B cell (primary cell): ENCODE results near the gene CRABP1. TPM values are rescaled to one million over a fixed set of nuclear protein-coding genes. Genes with fewer than 3 reads are reported as not detected.

Source experiments
- ATAC-seq: fragments of 200-7000 bp; cut with Tn5 transposase; one replicate; pipeline ENCODE4 v1.10.0; 2021; ENCODE audit warnings: low read depth, mild to moderate bottlenecking, moderate number of reproducible peaks, moderate library complexity
- CTCF ChIA-PET: fragments of 350-600 bp; sonication (Branson Sonifier 250); formaldehyde crosslinking; loops from one replicate; lab custom pipeline; 2021; ENCODE audit warnings: antibody characterized with exemption, inconsistent platforms; lab: Charles Lee
- POLR2A ChIA-PET: fragments of 350-600 bp; sonication (Branson Sonifier 250); formaldehyde crosslinking; loops from one replicate; lab custom pipeline; 2021; ENCODE audit warnings: antibody characterized with exemption; lab: Charles Lee
- DNase-seq: peaks from one replicate; pipeline ENCODE4 v3.0.0; 2013
- H2AFZ ChIP-seq: 2 replicates; pipeline ENCODE4 v1.6.1; 2012; ENCODE audit warnings: mild to moderate bottlenecking, low read depth, low read length; ENCODE audit not compliant: insufficient read depth, poor library complexity, severe bottlenecking
- H3K27ac ChIP-seq, 2 donors: 1 replicate in 1 of 2; 2 replicates in 1 of 2; pipeline ENCODE4 v1.5.1; 2012 to 2013; ENCODE audit warnings: low read length in 2 of 2, mild to moderate bottlenecking in 2 of 2, moderate library complexity in 1 of 2
- H3K27me3 ChIP-seq, 4 experiments: fragments of 200-600 bp in 1 of 4; sonication (generic) in 1 of 4; replicated peaks in 1 of 4; 1 replicate in 2 of 4; 2 replicates in 2 of 4; pipeline versions ENCODE4 v1.6.1 to v1.7.0; 2013 to 2016; ENCODE audit warnings: low read length in 3 of 4, mild to moderate bottlenecking in 2 of 4, mixed read lengths in 1 of 4, moderate library complexity in 1 of 4; ENCODE audit not compliant: insufficient read depth in 4 of 4, control insufficient read depth in 3 of 4; ENCODE audit errors: control extremely low read depth in 1 of 4
- H3K36me3 ChIP-seq, 2 experiments: replicated peaks in 1 of 2; 1 replicate in 1 of 2; 2 replicates in 1 of 2; pipeline versions ENCODE4 v1.6.1 to v1.7.1; 2013; ENCODE audit warnings: low read length in 1 of 2; ENCODE audit not compliant: insufficient read depth in 2 of 2, control insufficient read depth in 1 of 2; ENCODE audit errors: control extremely low read depth in 1 of 2, extremely low read depth in 1 of 2
- H3K4me1 ChIP-seq, 2 donors: fragments of 200-600 bp in 1 of 2; sonication (generic) in 1 of 2; 1 replicate in 1 of 2; 2 replicates in 1 of 2; pipeline versions ENCODE4 v1.5.1 to v1.6.1; 2013 to 2017; ENCODE audit warnings: low read length in 2 of 2; ENCODE audit not compliant: control insufficient read depth in 2 of 2, insufficient read depth in 2 of 2
- H3K4me2 ChIP-seq: replicated peaks from 2 replicates; pipeline ENCODE3; 2012; ENCODE audit warnings: mild to moderate bottlenecking, low read depth, low read length; ENCODE audit not compliant: poor library complexity, severe bottlenecking
- H3K4me3 ChIP-seq, 5 experiments: fragments of 200-600 bp in 1 of 5; sonication (generic) in 1 of 5; 1 replicate in 3 of 5; 2 replicates in 2 of 5; pipeline versions ENCODE4 v1.5.1 to v1.7.0; 2011 to 2016; ENCODE audit warnings: low read length in 4 of 5, mild to moderate bottlenecking in 4 of 5, low read depth in 2 of 5, control low read depth in 1 of 5, moderate library complexity in 1 of 5; ENCODE audit not compliant: insufficient read depth in 1 of 5; ENCODE audit errors: control extremely low read depth in 1 of 5, extremely low read depth in 1 of 5
- H3K79me2 ChIP-seq: fragments of 200-600 bp; sonication (generic); one replicate; pipeline ENCODE4 v1.6.0; 2016; ENCODE audit warnings: low read length; ENCODE audit not compliant: control insufficient read depth, insufficient read depth
- H3K9ac ChIP-seq: fragments of 200-600 bp; sonication (generic); 2 replicates; pipeline ENCODE4 v1.6.1; 2017; ENCODE audit warnings: mild to moderate bottlenecking, low read length, moderate library complexity
- H3K9me3 ChIP-seq, 3 donors: one replicate each; pipeline versions ENCODE4 v1.6.1 to v1.7.1; 2013; ENCODE audit warnings: low read length in 2 of 3; ENCODE audit not compliant: control insufficient read depth in 2 of 3, insufficient read depth in 1 of 3; ENCODE audit errors: control extremely low read depth in 1 of 3
- H4K20me1 ChIP-seq: 2 replicates; pipeline ENCODE4 v1.6.0; 2012; ENCODE audit warnings: mild to moderate bottlenecking, low read length; ENCODE audit not compliant: insufficient read depth, control insufficient read depth, poor library complexity, severe bottlenecking
- H3K27ac Mint-ChIP-seq: one replicate; pipeline ENCODE4 v1.8.0; 2021; ENCODE audit warnings: mixed read lengths
- H3K27me3 Mint-ChIP-seq: one replicate; pipeline ENCODE4 v1.8.0; 2021; ENCODE audit warnings: mixed read lengths
- H3K4me1 Mint-ChIP-seq: one replicate; pipeline ENCODE4 v1.8.0; 2021; ENCODE audit warnings: mixed read lengths
- H3K4me3 Mint-ChIP-seq: one replicate; pipeline ENCODE4 v1.8.0; 2021; ENCODE audit warnings: mixed read lengths
- H3K9me3 Mint-ChIP-seq: one replicate; pipeline ENCODE4 v1.8.0; 2022; ENCODE audit warnings: mixed read lengths; ENCODE audit not compliant: insufficient read depth
- CTCF ChIP-seq: fragments of 200-600 bp; IDR thresholded peaks from one replicate; pipeline ENCODE4 v1.8.0; 2022; ENCODE audit warnings: antibody characterized with exemption, mild to moderate bottlenecking
- EZH2 ChIP-seq: IDR thresholded peaks from 2 replicates; pipeline ENCODE4 v1.6.1; 2012; ENCODE audit warnings: borderline replicate concordance, low read depth, mild to moderate bottlenecking, moderate library complexity, low read length; ENCODE audit not compliant: insufficient read depth, poor library complexity, severe bottlenecking
- WGBS: methylation state at CpG from one replicate; pipeline ENCODE4 v1.1.5; 2013; ENCODE audit warnings: missing lambda C conversion rate; ENCODE audit not compliant: insufficient coverage; 5-methylcytosine and 5-hydroxymethylcytosine counted together
- intact Hi-C: fragments of 100-400 bp; cut with micrococcal nuclease; formaldehyde crosslinking; loops from one replicate; pipeline ENCODE4 v1.10.0; 2022
- polyA plus RNA-seq: library from polyadenylated mRNA; depleted of rRNA; stranded (reverse); fragments of >200 nt; gene quantifications from 2 replicates; pipeline ENCODE4 v1.2.3, GENCODE V29; 2012
- total RNA-seq, 2 donors: library from RNA; stranded (reverse); fragments of 120-200 nt in 1 of 2; gene quantifications; 1 replicate in 1 of 2; 2 replicates in 1 of 2; pipeline versions ENCODE4 v1.2.3 to v1.2.4, GENCODE V29; 2013 to 2022

Gene CRABP1
- total and polyA plus RNA-seq, 2 donors (not counting 1 experiment from before 2014, with no cell fraction given): not detected

GRCh38 chr15:78323693-78324092 is 16.5 kb upstream of the CRABP1 start:
- Mint-ChIP-seq H3K27me3 (no peaks in the 10 kb centered on the region), H3K4me1 (no peaks in the 10 kb centered on the region), H3K4me3 (no peak overlapping the region), H3K27ac (no peak overlapping the region), H3K9me3 (no peaks in the 10 kb centered on the region)
- H4K20me1 ChIP-seq: no peaks in the 10 kb centered on the region
- ChIA-PET POLR2A (interaction anchor here (0.6 kb wide), 1 partner anchor 71 kb away, joined by 9 read pairs; no protein-coding TSS in a partner anchor), CTCF (no interaction called here)
- H3K4me1 ChIP-seq: no peaks in the 10 kb centered on the region
- ATAC-seq: no peak
- no peaks in the 10 kb centered on the region for H3K9me3 ChIP-seq
- H3K36me3 ChIP-seq: no peaks in the 10 kb centered on the region
- intact Hi-C loops: no loop called here
- H3K27ac ChIP-seq: no peak overlapping the region
- no peak overlapping the region for H3K4me2 ChIP-seq
- 56% methylated on average over 4 of the region's 7 CpGs for WGBS
- H3K4me3 ChIP-seq: no peak overlapping the region
- H3K9ac ChIP-seq: no peak overlapping the region
- H2AFZ ChIP-seq: no peak overlapping the region
- H3K79me2 ChIP-seq: no peaks in the 10 kb centered on the region
- TF ChIP-seq CTCF (no peak), EZH2 (no peak)
- no peaks in the 10 kb centered on the region for H3K27me3 ChIP-seq
- DNase-seq: no peak

GRCh38 chr15:78324144-78324543 is 16.0 kb upstream of the CRABP1 start:
- Histone ChIP-seq H3K27ac (no peak overlapping the region), H3K79me2 (no peaks in the 10 kb centered on the region), H3K4me2 (no peak overlapping the region), H3K36me3 (no peaks in the 10 kb centered on the region), H3K4me1 (no peaks in the 10 kb centered on the region), H3K4me3 (no peak overlapping the region), H2AFZ (no peak overlapping the region), H4K20me1 (no peaks in the 10 kb centered on the region), H3K9ac (no peak overlapping the region), H3K27me3 (no peaks in the 10 kb centered on the region), H3K9me3 (no peaks in the 10 kb centered on the region)
- Mint-ChIP-seq H3K4me1 (no peaks in the 10 kb centered on the region), H3K27me3 (no peaks in the 10 kb centered on the region), H3K9me3 (no peaks in the 10 kb centered on the region), H3K27ac (no peak overlapping the region), H3K4me3 (no peak overlapping the region)
- TF ChIP-seq EZH2 (no peak), CTCF (no peak)
- no peak for ATAC-seq
- POLR2A ChIA-PET: interaction anchor here (0.6 kb wide), 1 partner anchor 72 kb away, joined by 9 read pairs; no protein-coding TSS in a partner anchor
- WGBS: 89% methylated on average over 4 of the region's 5 CpGs
- intact Hi-C loops: no loop called here
- DNase-seq: no peak
- CTCF ChIA-PET: no interaction called here
